Coronary artery (tissue), 2 donors: ENCODE results near the gene CPLX3.

ENCODE experiments used
- DNase-seq: peaks from one replicate; pipeline ENCODE4 v3.0.0-alpha.2; 2017; ENCODE audit warnings: low spot score
- H3K27ac ChIP-seq, 2 donors: fragments of 200-600 bp; sonication (generic); one replicate each; pipeline ENCODE4 v1.5.1; 2016 to 2019
- H3K4me3 ChIP-seq: fragments of 200-600 bp; sonication (generic); 2 replicates; pipeline ENCODE4 v1.5.1; 2016; ENCODE audit warnings: mild to moderate bottlenecking, moderate library complexity
- TF ChIP-seq, protein P1 (sequence below): fragments of 200-600 bp; sonication (generic); IDR thresholded peaks from one replicate; pipeline ENCODE4 v1.5.1; 2019; ENCODE audit warnings: antibody characterized with exemption

Gene CPLX3

DNA sequence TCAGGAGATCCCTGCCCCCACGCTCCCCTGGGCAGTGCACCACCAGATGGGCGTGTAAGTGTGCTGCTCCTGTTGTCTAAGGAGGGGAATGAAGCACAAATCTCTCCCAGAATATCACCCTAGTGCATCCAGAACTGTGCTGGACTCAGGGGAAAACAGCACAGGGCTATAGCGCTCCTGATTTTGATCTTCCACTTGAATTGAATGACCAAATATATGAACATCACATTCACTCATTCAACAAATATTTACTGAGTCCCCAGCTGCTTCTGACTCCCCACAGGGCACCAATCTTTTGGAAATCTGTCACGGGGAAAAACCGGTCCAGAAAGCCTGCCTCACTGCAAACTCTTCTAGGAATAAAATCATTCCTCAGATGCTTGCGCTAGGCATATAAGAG lies 2.4 kb downstream of the CPLX3 start:
- no peak for DNase-seq
- TF ChIP-seq, protein P1, sequence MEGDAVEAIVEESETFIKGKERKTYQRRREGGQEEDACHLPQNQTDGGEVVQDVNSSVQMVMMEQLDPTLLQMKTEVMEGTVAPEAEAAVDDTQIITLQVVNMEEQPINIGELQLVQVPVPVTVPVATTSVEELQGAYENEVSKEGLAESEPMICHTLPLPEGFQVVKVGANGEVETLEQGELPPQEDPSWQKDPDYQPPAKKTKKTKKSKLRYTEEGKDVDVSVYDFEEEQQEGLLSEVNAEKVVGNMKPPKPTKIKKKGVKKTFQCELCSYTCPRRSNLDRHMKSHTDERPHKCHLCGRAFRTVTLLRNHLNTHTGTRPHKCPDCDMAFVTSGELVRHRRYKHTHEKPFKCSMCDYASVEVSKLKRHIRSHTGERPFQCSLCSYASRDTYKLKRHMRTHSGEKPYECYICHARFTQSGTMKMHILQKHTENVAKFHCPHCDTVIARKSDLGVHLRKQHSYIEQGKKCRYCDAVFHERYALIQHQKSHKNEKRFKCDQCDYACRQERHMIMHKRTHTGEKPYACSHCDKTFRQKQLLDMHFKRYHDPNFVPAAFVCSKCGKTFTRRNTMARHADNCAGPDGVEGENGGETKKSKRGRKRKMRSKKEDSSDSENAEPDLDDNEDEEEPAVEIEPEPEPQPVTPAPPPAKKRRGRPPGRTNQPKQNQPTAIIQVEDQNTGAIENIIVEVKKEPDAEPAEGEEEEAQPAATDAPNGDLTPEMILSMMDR = no peak
- Histone ChIP-seq H3K4me3 (no peak overlapping the region), H3K27ac (no peak overlapping the region)

DNA sequence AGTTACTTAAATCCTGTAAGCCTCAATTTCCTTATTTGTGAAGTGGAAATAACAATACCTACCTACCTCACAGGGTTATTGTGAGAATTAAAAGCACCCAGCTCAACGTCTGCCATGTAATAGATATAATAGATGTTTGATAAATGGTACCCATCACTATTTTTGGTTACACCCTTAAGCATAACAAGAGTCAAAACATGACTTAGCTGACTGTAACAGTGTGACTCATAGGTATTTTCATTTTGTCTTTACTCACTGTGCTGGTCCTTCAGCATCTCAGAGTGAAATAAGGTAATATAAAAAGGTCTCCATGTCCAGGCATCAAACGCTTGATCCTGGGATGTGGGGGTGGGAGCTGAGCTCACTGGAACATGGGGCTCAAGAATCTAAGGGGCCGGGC lies 3.1 kb downstream of the CPLX3 start:
- Histone ChIP-seq H3K27ac (no peak overlapping the region), H3K4me3 (no peak overlapping the region)
- TF ChIP-seq, protein P1 = no peak
- DNase-seq = no peak

- no peak for DNase-seq
- Histone ChIP-seq H3K27ac (no peak overlapping the region), H3K4me3 (no peak overlapping the region)
- TF ChIP-seq, protein P1 = no peak
Observed at GRCh38 chr15:74829991-74830390, 3.6 kb downstream of the CPLX3 start.

DNA sequence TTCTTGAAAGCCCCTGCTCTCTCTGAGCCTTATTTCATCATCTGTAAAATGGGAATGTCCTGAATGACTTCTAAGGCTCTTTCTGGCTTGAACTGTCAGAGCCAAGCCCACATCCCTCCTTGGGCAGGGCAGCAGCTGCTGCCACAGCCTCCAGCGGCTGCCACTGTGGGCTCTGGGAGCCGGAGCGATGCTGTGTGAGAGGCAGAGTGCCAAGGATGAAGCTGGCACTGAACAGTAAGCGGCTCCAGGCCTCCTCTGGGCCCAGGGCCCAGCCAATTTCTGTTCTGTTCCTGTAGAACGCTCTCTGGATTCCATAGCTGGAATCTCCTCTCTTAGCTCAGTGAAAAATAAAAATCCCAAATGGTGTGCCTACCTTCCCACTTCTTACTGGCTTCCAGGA lies 4.4 kb downstream of the CPLX3 start:
- DNase-seq = no peak

GRCh38 chr15:74831813-74832495 lies 5.5 kb downstream of the CPLX3 start:
- TF ChIP-seq, protein P1 = no peak
- Histone ChIP-seq H3K4me3 (no peak overlapping the region), H3K27ac (no peak overlapping the region)
- no peak for DNase-seq

More for the DNA sequence above, 4.4 kb downstream of the CPLX3 start:
- Histone ChIP-seq H3K27ac (no peak overlapping the region), H3K4me3 (no peak overlapping the region)
- TF ChIP-seq, protein P1 = no peak

GRCh38 chr15:74832826-74833225 lies 6.4 kb downstream of the CPLX3 start:
- no peak overlapping the region for H3K27ac ChIP-seq
- no peak for DNase-seq
- TF ChIP-seq, protein P1 = no peak
- no peak overlapping the region for H3K4me3 ChIP-seq

DNA sequence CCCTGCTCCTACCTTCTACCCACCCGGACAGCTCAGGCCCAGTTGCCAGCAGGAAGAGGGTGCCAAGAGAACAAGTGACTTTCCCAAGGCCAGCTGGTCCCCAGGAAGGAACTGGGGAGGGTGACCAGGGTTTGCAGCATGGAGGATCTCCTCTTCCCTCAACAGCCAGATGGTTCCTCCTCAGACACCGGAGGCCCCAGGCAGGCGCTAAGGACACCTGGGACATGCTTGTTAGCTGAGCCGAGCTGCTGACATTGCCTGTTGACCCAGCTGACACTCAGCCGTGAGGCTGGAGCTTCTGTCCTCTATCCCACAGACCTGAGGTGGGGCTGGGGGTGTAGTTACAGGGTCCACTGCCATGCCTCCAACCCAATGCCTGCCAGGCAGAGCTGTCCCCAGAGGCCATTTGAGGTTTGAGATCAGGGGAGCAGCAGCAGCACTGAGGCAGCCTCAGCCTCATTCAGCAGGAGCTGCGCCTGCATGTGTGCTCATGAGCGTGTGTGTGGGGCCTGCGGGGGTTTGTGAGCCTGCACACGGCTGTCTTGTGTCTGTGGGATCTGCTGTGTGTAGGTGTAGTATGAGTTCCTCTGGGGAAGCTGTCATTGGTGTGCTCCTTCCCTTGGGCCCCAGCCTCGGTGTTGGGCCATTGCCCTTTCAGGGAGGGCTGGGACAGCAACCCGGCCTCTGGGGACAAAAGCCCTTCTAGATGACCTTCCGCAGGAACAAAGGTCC lies 7.1 kb downstream of the CPLX3 start:
- Histone ChIP-seq H3K4me3 (no peak overlapping the region), H3K27ac (no peak overlapping the region)
- TF ChIP-seq, protein P1 = no peak
- DNase-seq = no peak
